SIG-M5 (cell line): ENCODE data around the gene SP2.

Experiments
- DNase-seq: peaks from one replicate; lab custom pipeline; 2025; lab: John Stamatoyannopoulos, UW

Gene SP2

GRCh38 chr17:47973541-47973940, 77.5 kb downstream of the SP2 start:
- DNase-seq, result no peak

GRCh38 chr17:47975189-47975822, 79.3 kb downstream of the SP2 start:
- no peak for DNase-seq

GRCh38 chr17:47975823-47976205, 79.8 kb downstream of the SP2 start:
- no peak for DNase-seq

GRCh38 chr17:47978324-47978723, 82.3 kb downstream of the SP2 start:
- no peak for DNase-seq
